PC-3 (cell line): ENCODE measurements around the gene STYXL2. TPM values are rescaled to one million over a fixed set of nuclear protein-coding genes. Genes with fewer than 3 reads are reported as not detected.

Experiments used
- ATAC-seq: fragments of 200-7000 bp; cut with Tn5 transposase; 2 replicates; pipeline ENCODE4 v1.9.1; 2020; ENCODE audit warnings: mild to moderate bottlenecking, moderate library complexity
- BruUV-seq: library from RNA; stranded (reverse); fragments of 400-500 nt; replicated peaks from 2 replicates; lab custom pipeline; 2021; lab: Mats Ljungman, UMichigan
- CTCF ChIA-PET: fragments of 300-600 bp; sonication (Branson Sonifier 250); formaldehyde crosslinking; loops from one replicate; lab custom pipeline; 2022; ENCODE audit warnings: antibody characterized with exemption; lab: Charles Lee
- POLR2A ChIA-PET: fragments of 300-600 bp; sonication (Branson Sonifier 250); formaldehyde crosslinking; loops from one replicate; lab custom pipeline; 2022; ENCODE audit warnings: antibody characterized with exemption; ENCODE audit not compliant: unreplicated experiment; lab: Charles Lee
- DNase-seq: peaks from one replicate; pipeline ENCODE4 v3.0.0-alpha.2; 2015
- H2AFZ ChIP-seq: fragments of 300-600 bp; sonication (generic); 2 replicates; pipeline ENCODE4 v1.6.0; 2016; ENCODE audit warnings: antibody characterized with exemption, low read length
- H3F3A ChIP-seq: fragments of 300-600 bp; sonication (generic); one replicate; pipeline ENCODE4 v1.6.0; 2017; ENCODE audit warnings: antibody characterized with exemption, low read length, control low read depth, mild to moderate bottlenecking; ENCODE audit not compliant: unreplicated experiment
- H3K27ac ChIP-seq: fragments of 300-600 bp; sonication (generic); 2 replicates; pipeline ENCODE4 v1.5.1; 2016; ENCODE audit warnings: mild to moderate bottlenecking, low read length
- H3K27me3 ChIP-seq: fragments of 300-600 bp; sonication (generic); 2 replicates; pipeline ENCODE4 v1.6.1; 2016; ENCODE audit warnings: low read length, mixed read lengths
- H3K36me3 ChIP-seq: fragments of 300-600 bp; sonication (generic); 2 replicates; pipeline ENCODE4 v1.6.1; 2016; ENCODE audit warnings: low read depth, mixed run types, low read length, mixed read lengths
- H3K4me1 ChIP-seq: fragments of 300-600 bp; sonication (generic); 2 replicates; pipeline ENCODE4 v1.5.1; 2016; ENCODE audit warnings: low read length; ENCODE audit not compliant: insufficient read depth
- H3K4me2 ChIP-seq: fragments of 300-600 bp; sonication (generic); 2 replicates; pipeline ENCODE4 v1.6.0; 2016; ENCODE audit warnings: low read length
- H3K4me3 ChIP-seq: fragments of 300-600 bp; sonication (generic); 2 replicates; pipeline ENCODE4 v1.5.1; 2016; ENCODE audit warnings: mild to moderate bottlenecking, low read length, mixed read lengths
- H3K79me2 ChIP-seq: fragments of 300-600 bp; sonication (generic); 2 replicates; pipeline ENCODE4 v1.6.1; 2017; ENCODE audit warnings: low read length, mixed read lengths
- H3K9ac ChIP-seq: fragments of 300-600 bp; sonication (generic); 2 replicates; pipeline ENCODE4 v1.6.0; 2016; ENCODE audit warnings: mild to moderate bottlenecking, low read length
- H3K9me2 ChIP-seq: fragments of 300-600 bp; sonication (generic); replicated peaks from 2 replicates; pipeline ENCODE4 v1.6.1; 2016; ENCODE audit warnings: mixed run types, low read length, mixed read lengths
- H3K9me3 ChIP-seq: fragments of 300-600 bp; sonication (generic); 2 replicates; pipeline ENCODE4 v1.6.1; 2016; ENCODE audit warnings: low read length, mixed read lengths
- H4K20me1 ChIP-seq: fragments of 300-600 bp; sonication (generic); 2 replicates; pipeline ENCODE4 v1.6.1; 2016; ENCODE audit warnings: low read length, mixed read lengths
- EZH2 ChIP-seq: fragments of 300-600 bp; sonication (generic); IDR thresholded peaks from one replicate; pipeline ENCODE4 v1.6.1; 2017; ENCODE audit warnings: antibody characterized with exemption, mild to moderate bottlenecking, low read length; ENCODE audit not compliant: unreplicated experiment
- EZH2phosphoT487 ChIP-seq: fragments of 300-600 bp; sonication (generic); IDR thresholded peaks from 2 replicates; pipeline ENCODE4 v1.6.1; 2018; ENCODE audit warnings: mild to moderate bottlenecking, antibody characterized with exemption, low read length, borderline replicate concordance
- intact Hi-C: fragments of 100-400 bp; cut with micrococcal nuclease; formaldehyde crosslinking; loops from 2 replicates; pipeline ENCODE4 v1.9.0; 2023
- total RNA-seq: library from RNA; depleted of rRNA; stranded (reverse); fragments of >200 nt; gene quantifications from 2 replicates; pipeline ENCODE4 v1.2.3, GENCODE V29; 2014
- TF ChIP-seq, protein P1 (sequence below): fragments of 300-600 bp; sonication (generic); conservative IDR thresholded peaks from 2 replicates; pipeline ENCODE4 v1.5.1; 2017; ENCODE audit warnings: antibody characterized with exemption, low read depth, mild to moderate bottlenecking, low read length

STYXL2 gene
- total RNA-seq, 1 experiment from 2014 or later: not detected

GRCh38 chr1:167065471-167065870, 28.4 kb upstream of the STYXL2 start:
- no peak overlapping the region for H3K4me3 ChIP-seq
- H3K27ac ChIP-seq: no peak overlapping the region
- H3K27me3 ChIP-seq: no peaks in the 10 kb centered on the region
- H3K9me2 ChIP-seq: no peaks in the 10 kb centered on the region
- ChIA-PET CTCF (interaction anchor here (0.6 to 1.3 kb wide), 2 partner anchors 155 to 189 kb away, joined by 3 to 4 read pairs; partner anchors contain the start of genes POU2F1 and TADA1), POLR2A (no interaction called here)
- DNase-seq (no peak), ATAC-seq (no peak)
- H3K4me2 ChIP-seq: no peak overlapping the region
- no peaks in the 10 kb centered on the region for H4K20me1 ChIP-seq
- no peaks in the 10 kb centered on the region for H3K9me3 ChIP-seq
- no peak overlapping the region for H3K9ac ChIP-seq
- no peak overlapping the region for H2AFZ ChIP-seq
- TF ChIP-seq, protein P1, sequence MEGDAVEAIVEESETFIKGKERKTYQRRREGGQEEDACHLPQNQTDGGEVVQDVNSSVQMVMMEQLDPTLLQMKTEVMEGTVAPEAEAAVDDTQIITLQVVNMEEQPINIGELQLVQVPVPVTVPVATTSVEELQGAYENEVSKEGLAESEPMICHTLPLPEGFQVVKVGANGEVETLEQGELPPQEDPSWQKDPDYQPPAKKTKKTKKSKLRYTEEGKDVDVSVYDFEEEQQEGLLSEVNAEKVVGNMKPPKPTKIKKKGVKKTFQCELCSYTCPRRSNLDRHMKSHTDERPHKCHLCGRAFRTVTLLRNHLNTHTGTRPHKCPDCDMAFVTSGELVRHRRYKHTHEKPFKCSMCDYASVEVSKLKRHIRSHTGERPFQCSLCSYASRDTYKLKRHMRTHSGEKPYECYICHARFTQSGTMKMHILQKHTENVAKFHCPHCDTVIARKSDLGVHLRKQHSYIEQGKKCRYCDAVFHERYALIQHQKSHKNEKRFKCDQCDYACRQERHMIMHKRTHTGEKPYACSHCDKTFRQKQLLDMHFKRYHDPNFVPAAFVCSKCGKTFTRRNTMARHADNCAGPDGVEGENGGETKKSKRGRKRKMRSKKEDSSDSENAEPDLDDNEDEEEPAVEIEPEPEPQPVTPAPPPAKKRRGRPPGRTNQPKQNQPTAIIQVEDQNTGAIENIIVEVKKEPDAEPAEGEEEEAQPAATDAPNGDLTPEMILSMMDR: no peak
- no peak for TF ChIP-seq EZH2
- TF ChIP-seq EZH2phosphoT487: no peak
- H3K36me3 ChIP-seq: no peaks in the 10 kb centered on the region
- H3K4me1 ChIP-seq: no peaks in the 10 kb centered on the region
- intact Hi-C loops: loop anchor here (5.0 kb wide), 3 partner anchors 42 to 467 kb away; no protein-coding TSS in a partner anchor
- no peaks in the 10 kb centered on the region for H3F3A ChIP-seq
- no TSS peak for BruUV-seq
- no peaks in the 10 kb centered on the region for H3K79me2 ChIP-seq

DNA sequence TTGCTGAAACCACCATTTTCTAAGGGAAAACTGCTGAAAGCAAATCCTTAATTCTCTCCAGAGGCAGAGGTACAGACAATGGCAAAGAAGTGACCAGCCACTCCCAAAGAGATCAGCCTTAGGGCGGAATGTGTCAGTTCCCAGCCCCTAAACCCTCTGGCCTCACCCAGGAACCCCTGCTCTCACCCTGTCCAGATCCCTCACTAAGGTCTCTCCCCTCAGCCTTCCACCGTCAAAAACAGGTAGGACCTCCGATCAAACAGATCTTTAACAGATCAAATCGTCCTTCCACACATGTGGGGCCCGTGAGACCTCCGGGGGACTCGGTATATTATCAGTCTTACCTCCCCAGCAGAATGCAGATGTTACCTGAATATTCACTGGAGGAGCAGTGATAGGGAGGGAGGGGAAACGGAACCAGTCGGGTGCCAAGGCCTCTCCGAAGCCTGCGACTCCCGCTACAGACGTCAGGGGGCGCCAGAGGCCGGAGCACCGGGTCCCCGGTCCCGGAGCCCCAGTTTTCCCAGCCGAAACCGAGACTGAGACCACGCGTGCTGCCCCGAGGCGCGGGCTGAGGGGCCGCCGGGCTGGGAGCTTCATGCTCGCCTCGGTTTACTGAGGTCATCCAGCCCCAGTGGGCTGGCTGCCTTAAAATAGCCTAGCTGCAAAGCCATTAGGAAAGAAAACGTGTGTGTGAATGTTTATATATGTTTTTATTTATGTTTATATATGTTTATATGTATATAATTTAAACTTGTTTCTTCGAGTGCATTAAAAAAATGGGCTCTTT, 27.3 kb upstream of the STYXL2 start:
- ATAC-seq (peak; percentile 97), DNase-seq (peak; percentile 87)
- ChIA-PET POLR2A (interaction anchor here (0.7 kb wide), 1 partner anchor 132 kb away, joined by 6 read pairs; no protein-coding TSS in a partner anchor), CTCF (interaction anchor here (1.0 to 1.3 kb wide), 2 partner anchors 154 kb away, joined by 3 to 4 read pairs; partner anchors contain the start of gene POU2F1)
- no peak overlapping the region for H3K27ac ChIP-seq
- no peaks in the 10 kb centered on the region for H3K36me3 ChIP-seq
- no peaks in the 10 kb centered on the region for H3F3A ChIP-seq
- no peaks in the 10 kb centered on the region for H4K20me1 ChIP-seq
- H2AFZ ChIP-seq: peak overlapping the region; percentile 78
- no peaks in the 10 kb centered on the region for H3K9me3 ChIP-seq
- peak overlapping the region; percentile 64 for H3K4me3 ChIP-seq
- H3K9me2 ChIP-seq: no peaks in the 10 kb centered on the region
- intact Hi-C loops: loop anchor here (1.0 to 5.0 kb wide), 8 partner anchors 41 to 466 kb away; partner anchors contain the start of gene POU2F1
- H3K4me1 ChIP-seq: no peaks in the 10 kb centered on the region
- TF ChIP-seq EZH2phosphoT487: no peak
- TF ChIP-seq, protein P1: peak; percentile 98
- no peaks in the 10 kb centered on the region for H3K27me3 ChIP-seq
- no peaks in the 10 kb centered on the region for H3K79me2 ChIP-seq
- no TSS peak for BruUV-seq
- peak overlapping the region; percentile 67 for H3K9ac ChIP-seq
- H3K4me2 ChIP-seq: peak overlapping the region; percentile 87

DNA sequence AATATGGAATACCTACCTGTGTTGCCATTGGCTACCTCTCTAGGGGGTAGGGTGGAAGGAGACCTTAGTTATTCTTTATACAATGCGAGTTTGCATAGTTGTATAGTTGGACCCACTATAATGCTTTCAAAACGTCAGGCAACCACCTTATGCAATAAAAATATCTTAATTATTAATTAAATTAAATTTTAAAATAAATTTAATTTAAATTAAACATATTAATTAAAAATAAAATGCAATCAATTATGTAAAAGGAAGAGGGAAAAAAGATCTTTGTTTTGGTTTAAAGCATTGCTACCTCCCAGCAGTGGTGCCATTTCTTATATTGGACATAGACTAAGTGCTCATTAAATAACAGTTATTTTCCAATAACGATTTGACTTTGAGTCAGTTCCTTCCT, 26.0 kb upstream of the STYXL2 start:
- no peak overlapping the region for H2AFZ ChIP-seq
- no peak overlapping the region for H3K27ac ChIP-seq
- H3K36me3 ChIP-seq: no peaks in the 10 kb centered on the region
- no peaks in the 10 kb centered on the region for H3K27me3 ChIP-seq
- H3K9me3 ChIP-seq: no peaks in the 10 kb centered on the region
- H3K79me2 ChIP-seq: no peaks in the 10 kb centered on the region
- no peak overlapping the region for H3K4me3 ChIP-seq
- BruUV-seq: no TSS peak
- H4K20me1 ChIP-seq: no peaks in the 10 kb centered on the region
- no peaks in the 10 kb centered on the region for H3F3A ChIP-seq
- no peaks in the 10 kb centered on the region for H3K9me2 ChIP-seq
- POLR2A ChIA-PET: no interaction called here
- H3K4me1 ChIP-seq: no peaks in the 10 kb centered on the region
- intact Hi-C loops: loop anchor here (1.0 to 5.0 kb wide), 4 partner anchors 39 to 464 kb away; partner anchors contain the start of gene POU2F1
- TF ChIP-seq EZH2 (no peak), EZH2phosphoT487 (no peak)
- TF ChIP-seq, protein P1: no peak
- no peak for DNase-seq
- no peak overlapping the region for H3K4me2 ChIP-seq
- H3K9ac ChIP-seq: no peak overlapping the region
- ATAC-seq: no peak
- CTCF ChIA-PET: no interaction called here
